Astrocyte (in vitro differentiated cells and primary cell): ENCODE results near the gene BMPER. TPM values are rescaled to one million over a fixed set of nuclear protein-coding genes. Genes with fewer than 3 reads are reported as not detected.

ENCODE experiments used
- DNase-seq: peaks from one replicate; pipeline ENCODE4 v3.0.0-alpha.2; 2010; ENCODE audit warnings: low read depth
- FAIRE-seq: peaks from 2 replicates; lab custom pipeline; 2011; peaks lifted over from hg19 to GRCh38; lab: Jason Lieb, UNC
- H2AFZ ChIP-seq: 2 replicates; pipeline ENCODE4 v1.6.0; 2012; ENCODE audit warnings: low read depth, low read length, inconsistent platforms
- H3K27ac ChIP-seq: 2 replicates; pipeline ENCODE4 v1.5.1; 2011; ENCODE audit warnings: low read depth, low read length, inconsistent platforms
- H3K27me3 ChIP-seq: 2 replicates; pipeline ENCODE4 v1.6.0; 2011; ENCODE audit warnings: low read length, inconsistent platforms; ENCODE audit not compliant: insufficient read depth
- H3K36me3 ChIP-seq: 2 replicates; pipeline ENCODE4 v1.5.1; 2011; ENCODE audit warnings: low read length, inconsistent platforms; ENCODE audit not compliant: insufficient read depth
- H3K4me1 ChIP-seq: 2 replicates; pipeline ENCODE4 v1.5.1; 2011; ENCODE audit warnings: low read length, inconsistent platforms; ENCODE audit not compliant: insufficient read depth
- H3K4me2 ChIP-seq: 2 replicates; pipeline ENCODE4 v1.6.0; 2012; ENCODE audit warnings: low read length, inconsistent platforms
- H3K4me3 ChIP-seq: 2 replicates; pipeline ENCODE4 v1.5.1; 2011; ENCODE audit warnings: low read depth, mild to moderate bottlenecking, low read length, inconsistent platforms; ENCODE audit not compliant: insufficient read depth
- H3K79me2 ChIP-seq: 2 replicates; pipeline ENCODE4 v1.6.0; 2012; ENCODE audit warnings: mild to moderate bottlenecking, low read length, inconsistent platforms; ENCODE audit not compliant: insufficient read depth
- H3K9ac ChIP-seq: 2 replicates; pipeline ENCODE4 v1.6.0; 2012; ENCODE audit warnings: mild to moderate bottlenecking, low read length, inconsistent platforms
- H3K9me3 ChIP-seq: 2 replicates; pipeline ENCODE4 v1.5.1; 2012; ENCODE audit warnings: low read depth, mild to moderate bottlenecking, low read length, inconsistent platforms; ENCODE audit not compliant: insufficient read depth
- H4K20me1 ChIP-seq: 2 replicates; pipeline ENCODE4 v1.6.0; 2012; ENCODE audit warnings: low read length, inconsistent platforms; ENCODE audit not compliant: insufficient read depth
- H3K27ac Mint-ChIP-seq: one replicate; pipeline ENCODE4 v1.8.0; 2021; ENCODE audit warnings: mild to moderate bottlenecking, mixed read lengths; ENCODE audit not compliant: unreplicated experiment
- H3K27me3 Mint-ChIP-seq: one replicate; pipeline ENCODE4 v1.8.0; 2021; ENCODE audit warnings: low read depth, mixed read lengths; ENCODE audit not compliant: unreplicated experiment
- H3K36me3 Mint-ChIP-seq: one replicate; pipeline ENCODE4 v1.8.0; 2021; ENCODE audit warnings: low read depth, mixed read lengths; ENCODE audit not compliant: unreplicated experiment
- H3K4me1 Mint-ChIP-seq: one replicate; pipeline ENCODE4 v1.8.0; 2021; ENCODE audit warnings: low read depth, mixed read lengths; ENCODE audit not compliant: unreplicated experiment
- H3K4me3 Mint-ChIP-seq: one replicate; pipeline ENCODE4 v1.8.0; 2021; ENCODE audit warnings: mild to moderate bottlenecking, moderate library complexity, mixed read lengths; ENCODE audit not compliant: unreplicated experiment
- H3K9me3 Mint-ChIP-seq: one replicate; pipeline ENCODE4 v1.8.0; 2021; ENCODE audit warnings: mild to moderate bottlenecking, mixed read lengths; ENCODE audit not compliant: unreplicated experiment
- CTCF ChIP-seq: IDR thresholded peaks from 2 replicates; pipeline ENCODE4 v1.5.1; 2011; ENCODE audit warnings: low read depth, mild to moderate bottlenecking, inconsistent platforms, low read length, moderate library complexity; ENCODE audit not compliant: insufficient read depth
- EZH2 ChIP-seq: IDR thresholded peaks from 2 replicates; pipeline ENCODE4 v1.6.1; 2012; ENCODE audit warnings: mild to moderate bottlenecking, low read length, inconsistent platforms; ENCODE audit not compliant: insufficient read depth
- total RNA-seq: library from RNA; stranded (reverse); gene quantifications from 2 replicates; pipeline ENCODE4 v1.2.1, GENCODE V29; 2021

The BMPER gene
- total RNA-seq, 1 donor from 2014 or later: 4.4 TPM

- FAIRE-seq (no peak), DNase-seq (no peak)
- Histone ChIP-seq H4K20me1 (no peaks in the 10 kb centered on the region), H3K27ac (no peak overlapping the region), H3K4me1 (no peaks in the 10 kb centered on the region), H3K79me2 (no peaks in the 10 kb centered on the region), H3K4me2 (no peak overlapping the region), H2AFZ (no peak overlapping the region), H3K27me3 (peaks cover 5% of the 10 kb centered on the region), H3K4me3 (no peak overlapping the region), H3K9me3 (no peaks in the 10 kb centered on the region), H3K9ac (no peak overlapping the region), H3K36me3 (no peaks in the 10 kb centered on the region)
- Mint-ChIP-seq H3K27me3 (no peaks in the 10 kb centered on the region), H3K4me3 (no peak overlapping the region), H3K36me3 (peaks cover 1% of the 10 kb centered on the region), H3K27ac (no peak overlapping the region), H3K9me3 (peaks cover 8% of the 10 kb centered on the region), H3K4me1 (peaks cover 4% of the 10 kb centered on the region)
- no peak for TF ChIP-seq EZH2
- TF ChIP-seq CTCF: no peak
Observed at GRCh38 chr7:33862946-33863814, 42.2 kb upstream of the BMPER start.

GRCh38 chr7:33868166-33868565, 37.2 kb upstream of the BMPER start:
- peak; percentile 47 for DNase-seq

More at GRCh38 chr7:33868166-33868565, 37.2 kb upstream of the BMPER start:
- no peak overlapping the region for H2AFZ ChIP-seq
- Mint-ChIP-seq H3K4me3 (no peak overlapping the region), H3K36me3 (no peaks in the 10 kb centered on the region), H3K9me3 (peaks cover 3% of the 10 kb centered on the region), H3K27ac (peak overlapping the region; percentile 92), H3K4me1 (peaks cover 16% of the 10 kb centered on the region), H3K27me3 (no peaks in the 10 kb centered on the region)
- H3K9ac ChIP-seq: no peak overlapping the region
- peaks cover 5% of the 10 kb centered on the region for H3K4me1 ChIP-seq
- no peaks in the 10 kb centered on the region for H3K9me3 ChIP-seq
- H3K36me3 ChIP-seq: no peaks in the 10 kb centered on the region
- TF ChIP-seq EZH2: no peak
- TF ChIP-seq CTCF: no peak
- no peak for FAIRE-seq
- H3K27ac ChIP-seq: no peak overlapping the region
- H3K4me3 ChIP-seq: no peak overlapping the region
- no peaks in the 10 kb centered on the region for H4K20me1 ChIP-seq
- H3K4me2 ChIP-seq: peak overlapping the region; percentile 20
- peaks cover 1% of the 10 kb centered on the region for H3K27me3 ChIP-seq
- H3K79me2 ChIP-seq: no peaks in the 10 kb centered on the region
